B cell (primary cell): ENCODE results near the gene SIPA1L3. TPM values are rescaled to one million over a fixed set of nuclear protein-coding genes. Genes with fewer than 3 reads are reported as not detected.
"Not testable (repeated sequence)": the region's sequence is repeated elsewhere in the genome, so short reads cannot be mapped to it uniquely, and the experiment has no call there.

ENCODE experiments used
- ATAC-seq: fragments of 200-7000 bp; cut with Tn5 transposase; one replicate; pipeline ENCODE4 v1.10.0; 2021; ENCODE audit warnings: low read depth, mild to moderate bottlenecking, moderate number of reproducible peaks, moderate library complexity
- CTCF ChIA-PET: fragments of 350-600 bp; sonication (Branson Sonifier 250); formaldehyde crosslinking; loops from one replicate; lab custom pipeline; 2021; ENCODE audit warnings: antibody characterized with exemption, inconsistent platforms; lab: Charles Lee
- POLR2A ChIA-PET: fragments of 350-600 bp; sonication (Branson Sonifier 250); formaldehyde crosslinking; loops from one replicate; lab custom pipeline; 2021; ENCODE audit warnings: antibody characterized with exemption; lab: Charles Lee
- DNase-seq: peaks from one replicate; pipeline ENCODE4 v3.0.0; 2013
- H2AFZ ChIP-seq: 2 replicates; pipeline ENCODE4 v1.6.1; 2012; ENCODE audit warnings: mild to moderate bottlenecking, low read depth, low read length; ENCODE audit not compliant: insufficient read depth, poor library complexity, severe bottlenecking
- H3K27ac ChIP-seq, 2 donors: 1 replicate in 1 of 2; 2 replicates in 1 of 2; pipeline ENCODE4 v1.5.1; 2012 to 2013; ENCODE audit warnings: low read length in 2 of 2, mild to moderate bottlenecking in 2 of 2, moderate library complexity in 1 of 2
- H3K27me3 ChIP-seq, 4 experiments: fragments of 200-600 bp in 1 of 4; sonication (generic) in 1 of 4; replicated peaks in 1 of 4; 1 replicate in 2 of 4; 2 replicates in 2 of 4; pipeline versions ENCODE4 v1.6.1 to v1.7.0; 2013 to 2016; ENCODE audit warnings: low read length in 3 of 4, mild to moderate bottlenecking in 2 of 4, mixed read lengths in 1 of 4, moderate library complexity in 1 of 4; ENCODE audit not compliant: insufficient read depth in 4 of 4, control insufficient read depth in 3 of 4; ENCODE audit errors: control extremely low read depth in 1 of 4
- H3K36me3 ChIP-seq, 2 experiments: replicated peaks in 1 of 2; 1 replicate in 1 of 2; 2 replicates in 1 of 2; pipeline versions ENCODE4 v1.6.1 to v1.7.1; 2013; ENCODE audit warnings: low read length in 1 of 2; ENCODE audit not compliant: insufficient read depth in 2 of 2, control insufficient read depth in 1 of 2; ENCODE audit errors: control extremely low read depth in 1 of 2, extremely low read depth in 1 of 2
- H3K4me1 ChIP-seq, 2 donors: fragments of 200-600 bp in 1 of 2; sonication (generic) in 1 of 2; 1 replicate in 1 of 2; 2 replicates in 1 of 2; pipeline versions ENCODE4 v1.5.1 to v1.6.1; 2013 to 2017; ENCODE audit warnings: low read length in 2 of 2; ENCODE audit not compliant: control insufficient read depth in 2 of 2, insufficient read depth in 2 of 2
- H3K4me2 ChIP-seq: replicated peaks from 2 replicates; pipeline ENCODE3; 2012; ENCODE audit warnings: mild to moderate bottlenecking, low read depth, low read length; ENCODE audit not compliant: poor library complexity, severe bottlenecking
- H3K4me3 ChIP-seq, 5 experiments: fragments of 200-600 bp in 1 of 5; sonication (generic) in 1 of 5; 1 replicate in 3 of 5; 2 replicates in 2 of 5; pipeline versions ENCODE4 v1.5.1 to v1.7.0; 2011 to 2016; ENCODE audit warnings: low read length in 4 of 5, mild to moderate bottlenecking in 4 of 5, low read depth in 2 of 5, control low read depth in 1 of 5, moderate library complexity in 1 of 5; ENCODE audit not compliant: insufficient read depth in 1 of 5; ENCODE audit errors: control extremely low read depth in 1 of 5, extremely low read depth in 1 of 5
- H3K79me2 ChIP-seq: fragments of 200-600 bp; sonication (generic); one replicate; pipeline ENCODE4 v1.6.0; 2016; ENCODE audit warnings: low read length; ENCODE audit not compliant: control insufficient read depth, insufficient read depth
- H3K9ac ChIP-seq: fragments of 200-600 bp; sonication (generic); 2 replicates; pipeline ENCODE4 v1.6.1; 2017; ENCODE audit warnings: mild to moderate bottlenecking, low read length, moderate library complexity
- H3K9me3 ChIP-seq, 3 donors: one replicate each; pipeline versions ENCODE4 v1.6.1 to v1.7.1; 2013; ENCODE audit warnings: low read length in 2 of 3; ENCODE audit not compliant: control insufficient read depth in 2 of 3, insufficient read depth in 1 of 3; ENCODE audit errors: control extremely low read depth in 1 of 3
- H4K20me1 ChIP-seq: 2 replicates; pipeline ENCODE4 v1.6.0; 2012; ENCODE audit warnings: mild to moderate bottlenecking, low read length; ENCODE audit not compliant: insufficient read depth, control insufficient read depth, poor library complexity, severe bottlenecking
- H3K27ac Mint-ChIP-seq: one replicate; pipeline ENCODE4 v1.8.0; 2021; ENCODE audit warnings: mixed read lengths
- H3K27me3 Mint-ChIP-seq: one replicate; pipeline ENCODE4 v1.8.0; 2021; ENCODE audit warnings: mixed read lengths
- H3K4me1 Mint-ChIP-seq: one replicate; pipeline ENCODE4 v1.8.0; 2021; ENCODE audit warnings: mixed read lengths
- H3K4me3 Mint-ChIP-seq: one replicate; pipeline ENCODE4 v1.8.0; 2021; ENCODE audit warnings: mixed read lengths
- H3K9me3 Mint-ChIP-seq: one replicate; pipeline ENCODE4 v1.8.0; 2022; ENCODE audit warnings: mixed read lengths; ENCODE audit not compliant: insufficient read depth
- EZH2 ChIP-seq: IDR thresholded peaks from 2 replicates; pipeline ENCODE4 v1.6.1; 2012; ENCODE audit warnings: borderline replicate concordance, low read depth, mild to moderate bottlenecking, moderate library complexity, low read length; ENCODE audit not compliant: insufficient read depth, poor library complexity, severe bottlenecking
- WGBS: methylation state at CpG from one replicate; pipeline ENCODE4 v1.1.5; 2013; ENCODE audit warnings: missing lambda C conversion rate; ENCODE audit not compliant: insufficient coverage; 5-methylcytosine and 5-hydroxymethylcytosine counted together
- intact Hi-C: fragments of 100-400 bp; cut with micrococcal nuclease; formaldehyde crosslinking; loops from one replicate; pipeline ENCODE4 v1.10.0; 2022
- polyA plus RNA-seq: library from polyadenylated mRNA; depleted of rRNA; stranded (reverse); fragments of >200 nt; gene quantifications from 2 replicates; pipeline ENCODE4 v1.2.3, GENCODE V29; 2012
- total RNA-seq, 2 donors: library from RNA; stranded (reverse); fragments of 120-200 nt in 1 of 2; gene quantifications; 1 replicate in 1 of 2; 2 replicates in 1 of 2; pipeline versions ENCODE4 v1.2.3 to v1.2.4, GENCODE V29; 2013 to 2022
- TF ChIP-seq, protein P1 (sequence below): fragments of 200-600 bp; IDR thresholded peaks from one replicate; pipeline ENCODE4 v1.8.0; 2022; ENCODE audit warnings: antibody characterized with exemption, mild to moderate bottlenecking

Gene SIPA1L3
- total and polyA plus RNA-seq, 2 donors (not counting 1 experiment from before 2014, with no cell fraction given), result 48.3 to 295 TPM

DNA sequence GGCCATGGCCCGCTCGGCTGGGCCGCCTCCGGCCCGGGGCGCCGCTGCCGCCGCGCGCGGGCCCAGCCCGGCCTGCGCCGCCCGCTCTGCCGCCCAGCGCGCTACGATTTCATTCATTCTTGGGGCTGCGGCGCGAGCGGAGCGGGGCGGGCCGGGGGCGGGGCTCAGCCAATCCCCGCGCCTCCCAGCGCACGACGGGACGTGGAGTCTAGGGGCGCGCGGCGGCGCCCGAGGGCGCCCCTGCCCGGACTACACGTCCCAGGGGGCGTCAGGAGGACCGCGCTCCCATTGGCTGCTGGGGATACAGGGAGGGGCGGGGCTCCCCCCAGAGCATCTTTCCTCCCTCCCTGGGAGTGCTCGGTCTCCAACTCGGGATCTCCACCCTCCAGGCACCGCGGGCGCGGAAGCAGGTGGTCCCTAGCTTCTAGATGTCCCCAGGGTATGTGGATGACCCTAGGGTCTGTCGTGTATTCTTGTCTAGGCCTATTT lies 322.6 kb downstream of the SIPA1L3 start:
- ChIA-PET CTCF (interaction anchor here (0.6 to 1.6 kb wide), 3 partner anchors 327 to 1990 kb away, joined by 3 to 4 read pairs (median 4); no protein-coding TSS in a partner anchor), POLR2A (interaction anchor here (0.7 kb wide), 1 partner anchor 106 kb away, joined by 3 read pairs; the partner anchor contains the start of gene CATSPERG)
- peak overlapping the region; percentile 56 for H3K27ac Mint-ChIP-seq
- peaks cover 22% of the 10 kb centered on the region for H3K4me1 Mint-ChIP-seq
- intact Hi-C loops, result loop anchor here (1.0 to 10.0 kb wide), 2 partner anchors 14 to 325 kb away; partner anchors contain the start of genes SIPA1L3 and WDR87
- Histone ChIP-seq H4K20me1 (no peaks in the 10 kb centered on the region), H3K9me3 (peaks cover 0 to 14% (median 0%) of the 10 kb centered on the region in 3 donors), H3K4me1 (peaks cover 23% of the 10 kb centered on the region in 2 donors), H3K27ac (no peak overlapping the region), H3K4me3 (no peak overlapping the region), H3K36me3 (no peaks in the 10 kb centered on the region), H3K4me2 (peak overlapping the region; percentile 74), H3K9ac (no peak overlapping the region), H2AFZ (no peak overlapping the region), H3K27me3 (peaks cover 0 to 83% (median 33%) of the 10 kb centered on the region in 4 experiments), H3K79me2 (no peaks in the 10 kb centered on the region)
- ATAC-seq (peak; percentile 90), DNase-seq (peak; percentile 79)
- peaks cover 37% of the 10 kb centered on the region for H3K27me3 Mint-ChIP-seq
- TF ChIP-seq, protein P1, sequence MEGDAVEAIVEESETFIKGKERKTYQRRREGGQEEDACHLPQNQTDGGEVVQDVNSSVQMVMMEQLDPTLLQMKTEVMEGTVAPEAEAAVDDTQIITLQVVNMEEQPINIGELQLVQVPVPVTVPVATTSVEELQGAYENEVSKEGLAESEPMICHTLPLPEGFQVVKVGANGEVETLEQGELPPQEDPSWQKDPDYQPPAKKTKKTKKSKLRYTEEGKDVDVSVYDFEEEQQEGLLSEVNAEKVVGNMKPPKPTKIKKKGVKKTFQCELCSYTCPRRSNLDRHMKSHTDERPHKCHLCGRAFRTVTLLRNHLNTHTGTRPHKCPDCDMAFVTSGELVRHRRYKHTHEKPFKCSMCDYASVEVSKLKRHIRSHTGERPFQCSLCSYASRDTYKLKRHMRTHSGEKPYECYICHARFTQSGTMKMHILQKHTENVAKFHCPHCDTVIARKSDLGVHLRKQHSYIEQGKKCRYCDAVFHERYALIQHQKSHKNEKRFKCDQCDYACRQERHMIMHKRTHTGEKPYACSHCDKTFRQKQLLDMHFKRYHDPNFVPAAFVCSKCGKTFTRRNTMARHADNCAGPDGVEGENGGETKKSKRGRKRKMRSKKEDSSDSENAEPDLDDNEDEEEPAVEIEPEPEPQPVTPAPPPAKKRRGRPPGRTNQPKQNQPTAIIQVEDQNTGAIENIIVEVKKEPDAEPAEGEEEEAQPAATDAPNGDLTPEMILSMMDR, result no peak
- no peak for TF ChIP-seq EZH2
- peak overlapping the region; percentile 64 for H3K4me3 Mint-ChIP-seq
- under 1% methylated on average over 29 of the region's 54 CpGs for WGBS
- H3K9me3 Mint-ChIP-seq, result no peaks in the 10 kb centered on the region

DNA sequence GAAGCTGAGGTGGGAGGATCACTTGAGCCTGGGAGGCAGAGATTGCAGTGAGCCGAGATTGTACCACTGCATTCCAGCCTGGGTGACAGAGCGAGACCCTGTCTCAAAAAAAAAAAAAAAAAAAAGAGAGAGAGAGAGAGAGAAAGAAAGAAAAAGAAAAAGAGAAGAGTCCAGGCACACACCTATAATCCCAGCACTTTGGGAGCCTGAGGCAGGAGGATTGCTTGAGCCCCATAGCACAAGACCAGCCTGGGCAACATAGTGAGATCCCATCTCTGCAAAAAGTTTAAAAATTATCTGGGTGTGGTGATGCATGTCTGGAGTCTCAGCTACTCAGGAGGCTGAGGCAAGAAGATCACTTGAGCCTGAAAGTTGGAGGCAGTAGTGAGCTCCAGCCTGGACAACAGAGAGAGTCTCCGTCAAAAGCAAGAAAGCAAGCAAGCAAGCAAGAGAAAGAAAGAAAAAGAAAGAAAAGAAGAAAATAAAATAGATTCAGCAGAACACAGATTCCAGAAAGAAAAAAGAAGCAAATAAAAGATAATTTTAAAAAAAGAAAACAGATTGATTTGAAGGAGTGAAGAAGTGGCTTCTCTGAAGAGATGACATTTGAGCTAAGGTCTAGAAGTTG lies 323.6 kb downstream of the SIPA1L3 start:
- ChIA-PET POLR2A (interaction anchor here (0.6 to 0.7 kb wide), 3 partner anchors 15 to 105 kb away, joined by 3 read pairs; partner anchors contain the start of gene CATSPERG), CTCF (interaction anchor here (0.6 to 2.5 kb wide), 8 partner anchors 12 to 1991 kb away, joined by 3 to 10 read pairs (median 4); partner anchors contain the start of genes CATSPERG and PSMD8)
- H3K9me3 Mint-ChIP-seq, H3K36me3 ChIP-seq, H2AFZ ChIP-seq, H3K4me3 Mint-ChIP-seq, H3K4me3 ChIP-seq, H3K4me2 ChIP-seq, H3K79me2 ChIP-seq, intact Hi-C loops, DNase-seq, H3K27ac ChIP-seq, H4K20me1 ChIP-seq, ATAC-seq, H3K9ac ChIP-seq, H3K27ac Mint-ChIP-seq: not testable (repeated sequence)
- Mint-ChIP-seq H3K4me1 (peaks cover 21% of the 10 kb centered on the region), H3K27me3 (peaks cover 36% of the 10 kb centered on the region)
- H3K27me3 ChIP-seq, result peaks cover 0 to 74% (median 26%) of the 10 kb centered on the region in 4 experiments
- no CpG with 5 or more reads among the region's 3 CpGs for WGBS
- peaks cover 0 to 14% (median 0%) of the 10 kb centered on the region in 3 donors for H3K9me3 ChIP-seq
- H3K4me1 ChIP-seq, result peaks cover 21 to 22% of the 10 kb centered on the region in 2 donors
